Adrenal gland (tissue), 12 donors: Measurements from ENCODE around the gene RBM27. TPM values are rescaled to one million over a fixed set of nuclear protein-coding genes. Genes with fewer than 3 reads are reported as not detected.
"Not testable (repeated sequence)": the region's sequence is repeated elsewhere in the genome, so short reads cannot be mapped to it uniquely, and the experiment has no call there.

Experiments
- DNase-seq, 7 donors: peaks; one replicate each; pipeline ENCODE4 v3.0.0-alpha.2; 2019 to 2020
- H3K27ac ChIP-seq, 5 donors: fragments of 200-600 bp; sonication (generic) in 4 of 5; 1 replicate in 3 of 5; 2 replicates in 2 of 5; pipeline versions ENCODE4 v1.5.1 to v1.8.0; 2016 to 2020; ENCODE audit warnings: mild to moderate bottlenecking in 1 of 5
- H3K27me3 ChIP-seq: fragments of 200-600 bp; 2 replicates; pipeline ENCODE4 v1.8.0; 2021
- H3K36me3 ChIP-seq, 2 donors: fragments of 200-600 bp; replicated peaks in 1 of 2; 1 replicate in 1 of 2; 2 replicates in 1 of 2; pipeline versions ENCODE4 v1.5.1 to v1.8.0; 2018 to 2022
- H3K4me1 ChIP-seq, 2 donors: fragments of 200-600 bp; replicated peaks in 1 of 2; 1 replicate in 1 of 2; 2 replicates in 1 of 2; pipeline versions ENCODE4 v1.5.1 to v1.8.0; 2018 to 2021
- H3K4me3 ChIP-seq, 4 donors: fragments of 200-600 bp; sonication (generic) in 3 of 4; one replicate each; pipeline ENCODE4 v1.5.1; 2016 to 2018
- H3K9me3 ChIP-seq, 3 donors: fragments of 200-600 bp; sonication (generic) in 1 of 3; replicated peaks in 1 of 3; 1 replicate in 2 of 3; 2 replicates in 1 of 3; pipeline versions ENCODE4 v1.5.1 to v1.8.0; 2016 to 2021
- POLR2A ChIP-seq, 2 donors: fragments of 450-650 bp; IDR thresholded peaks; one replicate each; pipeline ENCODE4 v1.6.1; 2017; ENCODE audit warnings: antibody characterized with exemption in 2 of 2, mild to moderate bottlenecking in 2 of 2, moderate library complexity in 1 of 2
- WGBS, 4 donors: extraction: QIAGEN DNeasy Blood & Tissue Kit in 2 of 4; methylation state at CpG; one replicate each; pipeline versions ENCODE4 v1.1.5 to v1.1.7; 2013 to 2017; 5-methylcytosine and 5-hydroxymethylcytosine counted together
- intact Hi-C, 2 donors: fragments of 100-400 bp; cut with DNase I; formaldehyde crosslinking; loops; one replicate each; pipeline versions ENCODE4 v1.14.1 to v1.15.0; 2022 to 2023
- polyA plus RNA-seq, 3 donors: library from polyadenylated mRNA; stranded (reverse); fragments of 200-250 nt in 2 of 3; fragments of 350-450 nt in 1 of 3; fragmentation: Illumina TruSeq in 1 of 3; extraction: RNeasy Lipid Tissue Mini Kit (QIAGEN cat#74804) in 1 of 3; gene quantifications; one replicate each; pipeline ENCODE4 v1.2.3, GENCODE V29; 2013 to 2014
- total RNA-seq, 9 donors: library from RNA; depleted of rRNA in 4 of 9; stranded (reverse); fragments of >200 nt in 4 of 9; fragments of 120-200 nt in 1 of 9; fragmentation: NEBNext Ultra II Directional in 1 of 9; extraction: Animal tissue kit (Norgen Biotek cat#: 25700) in 1 of 9; gene quantifications; one replicate each; pipeline versions ENCODE4 v1.1.0 to v1.2.4, GENCODE V29; 2013 to 2023
- TF ChIP-seq, protein P1 (sequence below), 6 experiments: fragments of 450-650 bp in 4 of 6; fragments of 200-600 bp in 2 of 6; sonication (generic) in 1 of 6; IDR thresholded peaks; 1 replicate in 5 of 6; 2 replicates in 1 of 6; pipeline versions ENCODE4 v1.5.1 to v1.8.0; 2016 to 2021; ENCODE audit warnings: antibody characterized with exemption in 6 of 6, mild to moderate bottlenecking in 2 of 6, moderate library complexity in 1 of 6
- donor health status: healthy with polysubstance abuse.
- donor health status: Bipolar disorder and iron deficiency.
- donor health status: DM: yes; HTN: yes; CAD: no.
- donor health status: DM: no; HTN: no; CAD: no.
- donor health status: DM: no; HTN: no; CAD: no.
- donor health status: DM: yes; HTN: yes; CAD: no.

RBM27 gene
- total and polyA plus RNA-seq, 12 donors, result 3.5 to 19.6 (median 12.5) TPM

DNA sequence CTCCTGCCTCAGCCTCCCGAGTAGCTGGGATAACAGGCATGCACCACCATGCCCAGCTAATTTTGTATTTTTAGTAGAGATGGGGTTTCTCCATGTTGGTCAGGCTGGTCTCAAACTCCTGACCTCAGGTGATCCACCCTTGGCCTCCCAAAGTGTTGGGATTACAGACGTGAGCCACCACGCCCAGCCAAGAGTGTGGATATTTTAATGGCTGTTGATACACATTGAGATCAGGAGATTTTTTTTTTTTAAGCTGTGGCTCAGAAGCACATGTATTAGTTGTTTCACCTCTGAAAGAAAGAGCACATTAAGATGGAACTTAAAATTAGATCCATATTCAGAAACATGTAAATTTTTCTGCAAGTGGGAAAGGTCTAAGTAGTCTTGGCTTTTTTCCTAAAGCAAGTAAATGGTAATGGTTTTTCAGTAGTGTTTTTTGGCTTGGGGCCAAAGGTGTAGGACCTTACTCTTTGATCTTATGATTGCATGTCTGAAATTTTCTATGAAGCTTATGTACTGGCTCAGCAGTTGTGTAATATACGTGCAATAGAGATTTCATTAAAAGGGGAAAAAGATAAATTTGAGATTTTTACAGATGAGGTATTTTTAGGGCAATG is 9.9 kb downstream of the RBM27 start:
- no peak for TF ChIP-seq POLR2A (IDR thresholded peaks at IDR 0.05)
- TF ChIP-seq, protein P1, sequence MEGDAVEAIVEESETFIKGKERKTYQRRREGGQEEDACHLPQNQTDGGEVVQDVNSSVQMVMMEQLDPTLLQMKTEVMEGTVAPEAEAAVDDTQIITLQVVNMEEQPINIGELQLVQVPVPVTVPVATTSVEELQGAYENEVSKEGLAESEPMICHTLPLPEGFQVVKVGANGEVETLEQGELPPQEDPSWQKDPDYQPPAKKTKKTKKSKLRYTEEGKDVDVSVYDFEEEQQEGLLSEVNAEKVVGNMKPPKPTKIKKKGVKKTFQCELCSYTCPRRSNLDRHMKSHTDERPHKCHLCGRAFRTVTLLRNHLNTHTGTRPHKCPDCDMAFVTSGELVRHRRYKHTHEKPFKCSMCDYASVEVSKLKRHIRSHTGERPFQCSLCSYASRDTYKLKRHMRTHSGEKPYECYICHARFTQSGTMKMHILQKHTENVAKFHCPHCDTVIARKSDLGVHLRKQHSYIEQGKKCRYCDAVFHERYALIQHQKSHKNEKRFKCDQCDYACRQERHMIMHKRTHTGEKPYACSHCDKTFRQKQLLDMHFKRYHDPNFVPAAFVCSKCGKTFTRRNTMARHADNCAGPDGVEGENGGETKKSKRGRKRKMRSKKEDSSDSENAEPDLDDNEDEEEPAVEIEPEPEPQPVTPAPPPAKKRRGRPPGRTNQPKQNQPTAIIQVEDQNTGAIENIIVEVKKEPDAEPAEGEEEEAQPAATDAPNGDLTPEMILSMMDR (IDR thresholded peaks at IDR 0.05), result no peak
- Histone ChIP-seq H3K9me3 (no peaks in the 10 kb centered on the region), H3K4me3 (no peak overlapping the region), H3K27ac (no peak overlapping the region), H3K27me3 (no peaks in the 10 kb centered on the region), H3K36me3 (no peaks in the 10 kb centered on the region), H3K4me1 (peaks cover 8 to 33% of the 10 kb centered on the region in 2 donors)
- 63 to 73% (median 68%) methylated on average over 4 of the region's 4 CpGs for WGBS, 4 donors
- intact Hi-C loops, result no loop called here
- DNase-seq, result no peak

DNA sequence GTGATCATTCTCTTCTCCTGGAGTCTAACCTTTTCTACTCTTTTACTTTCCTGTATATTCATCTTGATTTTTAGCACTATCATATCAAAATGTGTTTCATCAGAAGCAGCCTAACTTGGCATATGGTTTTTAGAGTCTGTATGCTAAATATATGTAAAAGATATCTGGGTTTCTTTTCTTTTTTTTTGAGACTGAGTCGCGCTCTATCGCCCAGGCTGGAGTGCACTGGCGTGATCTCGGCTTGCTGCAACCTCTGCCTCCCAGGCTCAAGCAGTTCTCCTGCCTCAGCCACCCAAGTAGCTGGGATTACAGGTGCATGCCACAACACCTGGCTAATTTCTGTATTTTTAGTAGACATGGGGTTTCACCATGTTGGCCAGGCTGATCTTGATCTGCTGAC is 11.5 kb downstream of the RBM27 start:
- H3K27ac ChIP-seq, intact Hi-C loops, H3K4me3 ChIP-seq, H3K36me3 ChIP-seq, DNase-seq, H3K9me3 ChIP-seq, H3K27me3 ChIP-seq: not testable (repeated sequence)
- peaks cover 8 to 28% of the 10 kb centered on the region in 2 donors for H3K4me1 ChIP-seq
- 94 to 100% (median 98%) methylated on average over 5 of the region's 5 CpGs for WGBS, 4 donors

DNA sequence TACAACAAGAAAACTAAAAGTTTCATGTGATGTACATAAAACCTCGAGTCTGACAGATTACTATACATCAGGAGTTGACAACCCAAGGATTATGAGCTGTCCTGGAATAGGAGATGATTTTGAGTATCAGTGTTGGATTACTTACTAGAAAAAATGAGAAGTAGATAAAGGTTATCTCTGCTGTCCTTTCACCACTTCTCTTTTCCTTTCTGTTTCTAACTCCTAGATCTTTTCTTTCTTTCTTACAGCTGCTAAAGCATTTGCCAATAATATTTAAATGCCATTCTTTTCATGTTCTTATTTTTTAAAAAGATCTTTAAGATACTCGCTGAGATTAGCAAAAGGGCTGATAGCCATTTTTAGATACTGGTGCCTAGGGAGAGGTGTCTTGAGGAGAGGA is 14.8 kb downstream of the RBM27 start:
- Histone ChIP-seq H3K9me3 (no peaks in the 10 kb centered on the region), H3K4me1 (peaks cover 7 to 26% of the 10 kb centered on the region in 2 donors), H3K27ac (no peak overlapping the region), H3K36me3 (peaks cover 0 to 13% of the 10 kb centered on the region in 2 donors), H3K4me3 (no peak overlapping the region), H3K27me3 (no peaks in the 10 kb centered on the region)
- intact Hi-C loops, result no loop called here
- TF ChIP-seq, protein P1 (IDR thresholded peaks at IDR 0.05), result no peak
- TF ChIP-seq POLR2A (IDR thresholded peaks at IDR 0.05), result no peak
- no peak for DNase-seq
- WGBS, 4 donors, result 48 to 58% (median 53%) methylated on average over 2 of the region's 2 CpGs

DNA sequence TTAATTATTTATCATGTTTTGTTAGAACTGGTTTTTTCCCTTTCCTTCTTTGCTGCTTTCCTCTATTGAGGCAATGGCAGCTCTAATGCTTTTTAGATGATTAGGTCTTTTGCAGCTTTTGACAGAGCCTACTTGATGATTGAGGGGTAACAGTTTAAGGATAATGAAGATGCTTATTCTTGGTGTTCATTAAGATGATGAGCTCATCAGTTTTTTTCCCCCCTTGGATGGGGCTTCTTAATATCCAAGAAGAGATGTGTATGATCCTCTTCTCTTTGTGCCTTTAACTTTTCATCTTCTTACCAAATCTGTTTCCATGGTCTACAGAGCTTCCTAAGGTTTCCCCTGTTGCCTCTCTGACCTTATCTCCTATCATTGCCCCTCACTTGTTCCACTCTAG is 15.8 kb downstream of the RBM27 start:
- Histone ChIP-seq H3K27ac (no peak overlapping the region), H3K36me3 (peaks cover 0 to 13% of the 10 kb centered on the region in 2 donors), H3K9me3 (no peaks in the 10 kb centered on the region), H3K27me3 (no peaks in the 10 kb centered on the region), H3K4me1 (peaks cover 0 to 16% of the 10 kb centered on the region in 2 donors), H3K4me3 (no peak overlapping the region)
- no peak for DNase-seq
- TF ChIP-seq, protein P1 (IDR thresholded peaks at IDR 0.05), result no peak
- TF ChIP-seq POLR2A (IDR thresholded peaks at IDR 0.05), result no peak
- intact Hi-C loops, result no loop called here

DNA sequence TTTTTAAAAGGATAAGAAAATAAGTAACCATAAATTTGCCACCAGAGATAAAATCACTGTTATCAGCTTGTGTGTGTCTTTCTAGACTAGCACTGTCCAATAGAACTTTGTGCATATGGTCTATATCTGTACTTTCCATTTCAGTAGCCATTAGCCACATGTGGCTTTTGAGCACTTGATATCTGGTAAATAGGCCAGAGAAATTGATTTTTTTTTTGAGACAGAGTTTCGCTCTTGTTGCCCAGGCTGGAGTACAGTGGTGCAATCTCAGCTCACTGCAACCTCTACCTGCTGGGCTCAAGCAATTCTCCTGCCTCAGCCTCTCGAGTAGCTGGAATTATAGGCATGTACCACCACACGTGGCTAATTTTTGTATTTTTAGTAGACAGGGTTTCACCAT is 17.8 kb downstream of the RBM27 start:
- H3K27ac ChIP-seq, result no peak overlapping the region
- peaks cover 0 to 13% of the 10 kb centered on the region in 2 donors for H3K36me3 ChIP-seq
- no peaks in the 10 kb centered on the region for H3K27me3 ChIP-seq
- no peaks in the 10 kb centered on the region for H3K9me3 ChIP-seq
- no peak for DNase-seq
- intact Hi-C loops, result no loop called here
- no peak for TF ChIP-seq POLR2A (IDR thresholded peaks at IDR 0.05)
- TF ChIP-seq, protein P1 (IDR thresholded peaks at IDR 0.05), result no peak
- H3K4me3 ChIP-seq, result no peak overlapping the region
- peaks cover 0 to 16% of the 10 kb centered on the region in 2 donors for H3K4me1 ChIP-seq
- 73 to 91% (median 89%) methylated on average over 3 of the region's 3 CpGs for WGBS, 4 donors
